ENCODE data around the gene SEZ6.

Gene SEZ6

GRCh38 chr17:28997806-28998205 lies 8.0 kb downstream of the SEZ6 start:
- DNase-seq = peak; percentile 29

GRCh38 chr17:28996554-28997096 lies 9.2 kb downstream of the SEZ6 start:
- DNase-seq = no peak

- DNase-seq = no peak
Observed at GRCh38 chr17:28993645-28994426, 12.0 kb downstream of the SEZ6 start.

GRCh38 chr17:28992625-28993600 lies 12.9 kb downstream of the SEZ6 start:
- no peak for DNase-seq

- no peak for DNase-seq
Observed at GRCh38 chr17:28992185-28992584, 13.6 kb downstream of the SEZ6 start.

- DNase-seq = no peak
Observed at GRCh38 chr17:28991779-28992178, 14.1 kb downstream of the SEZ6 start.

GRCh38 chr17:28989028-28989427 lies 16.8 kb downstream of the SEZ6 start:
- no peak for DNase-seq

GRCh38 chr17:28988475-28988874 lies 17.4 kb downstream of the SEZ6 start:
- no peak for DNase-seq

GRCh38 chr17:28986714-28987655 lies 18.8 kb downstream of the SEZ6 start:
- DNase-seq = no peak

GRCh38 chr17:28985950-28986713 lies 19.7 kb downstream of the SEZ6 start:
- peak; percentile 58 for DNase-seq

- no peak for DNase-seq
Observed at GRCh38 chr17:28983286-28984230, 22.3 kb downstream of the SEZ6 start.

- no peak for DNase-seq
Observed at GRCh38 chr17:28982131-28982793, 23.6 kb downstream of the SEZ6 start.

- no peak for DNase-seq
Observed at GRCh38 chr17:28978356-28978964, 27.4 kb downstream of the SEZ6 start.

GRCh38 chr17:28977659-28978355 lies 28.0 kb downstream of the SEZ6 start:
- DNase-seq = no peak

- DNase-seq = no peak
Observed at GRCh38 chr17:28975646-28976045, 30.2 kb downstream of the SEZ6 start.

- DNase-seq = no peak
Observed at GRCh38 chr17:28975031-28975430, 30.8 kb downstream of the SEZ6 start.

- no peak for DNase-seq
Observed at GRCh38 chr17:28974451-28974850, 31.4 kb downstream of the SEZ6 start.

GRCh38 chr17:28973425-28973824 lies 32.4 kb downstream of the SEZ6 start:
- no peak for DNase-seq

GRCh38 chr17:28972437-28972836 lies 33.4 kb downstream of the SEZ6 start:
- no peak for DNase-seq

All from NCI-H1417 treated with DMSO at 0.1 percent for 48 hours (cell line).